K562 (cell line): ENCODE measurements around the gene EVL. TPM values are rescaled to one million over a fixed set of nuclear protein-coding genes. Genes with fewer than 3 reads are reported as not detected.

ENCODE experiments used
- BCL6 ChIP-seq: fragments of 250-450 bp; sonication (Bioruptor Pico); IDR thresholded peaks from 2 replicates; pipeline ENCODE4 v1.4.0; 2020
- CEBPG ChIP-seq, 3 experiments: fragments of 200-800 bp in 1 of 3; sonication (Bioruptor generic) in 1 of 3; sonication (generic) in 1 of 3; formaldehyde crosslinking in 1 of 3; IDR thresholded peaks in 2 of 3; conservative IDR thresholded peaks in 1 of 3; 2 replicates each; pipeline versions ENCODE4 v1.6.1 to v1.8.0; 2016 to 2022; ENCODE audit warnings: missing compliant biosample characterization in 2 of 3, missing genetic modification characterization in 2 of 3, mild to moderate bottlenecking in 1 of 3, missing genetic modification reagents in 1 of 3
- CHD4 ChIP-seq: fragments of 200-600 bp; sonication (generic); IDR thresholded peaks from 3 replicates; pipeline ENCODE4 v1.6.1; 2012; ENCODE audit warnings: low read depth, mild to moderate bottlenecking, mixed read lengths, low read length, inconsistent platforms; ENCODE audit not compliant: insufficient read depth, insufficient replicate concordance, poor library complexity, severe bottlenecking
- CREM ChIP-seq: IDR thresholded peaks from 2 replicates; pipeline ENCODE4 v1.6.1; 2014; ENCODE audit warnings: antibody characterized with exemption, low read depth
- ERF ChIP-seq: fragments of 450-650 bp; formaldehyde crosslinking; IDR thresholded peaks from 2 replicates; pipeline ENCODE4 v1.4.0; 2020; ENCODE audit warnings: mild to moderate bottlenecking, mixed read lengths
- FOXM1 ChIP-seq, 2 experiments: fragments of 450-650 bp in 1 of 2; sonication (generic) in 1 of 2; formaldehyde crosslinking in 1 of 2; IDR thresholded peaks; 2 replicates each; pipeline versions ENCODE4 v1.6.1 to v1.9.0; 2017 to 2022; ENCODE audit warnings: low read depth in 2 of 2, mild to moderate bottlenecking in 2 of 2, missing genetic modification reagents in 1 of 2, moderate library complexity in 1 of 2
- GABPA ChIP-seq: fragments of 200-800 bp; sonication (Bioruptor generic); conservative IDR thresholded peaks from 2 replicates; pipeline ENCODE4 v1.6.1; 2016; ENCODE audit warnings: low read depth, missing genetic modification characterization, missing compliant biosample characterization
- GATAD2A ChIP-seq: fragments of 450-650 bp; IDR thresholded peaks from 2 replicates; pipeline ENCODE4 v1.6.1; 2017
- HMGN3 ChIP-seq: IDR thresholded peaks from 2 replicates; pipeline ENCODE4 v1.6.1; 2011; ENCODE audit warnings: borderline replicate concordance, low read depth, mild to moderate bottlenecking, mixed read lengths, low read length; ENCODE audit not compliant: insufficient read length; ENCODE audit errors: extremely low read depth
- KDM1A ChIP-seq, 2 experiments: fragments of 450-650 bp; IDR thresholded peaks; 2 replicates each; pipeline ENCODE4 v1.6.1; 2016; ENCODE audit warnings: mild to moderate bottlenecking in 2 of 2
- KLF1 ChIP-seq: fragments of 450-650 bp; IDR thresholded peaks from 2 replicates; pipeline ENCODE4 v1.6.1; 2016; ENCODE audit warnings: missing genetic modification characterization, missing compliant biosample characterization
- RBM14 ChIP-seq: fragments of 200-400 bp; formaldehyde crosslinking; IDR thresholded peaks from 2 replicates; pipeline ENCODE4 v1.6.1; 2018; ENCODE audit warnings: low read depth, mild to moderate bottlenecking, low read length, moderate library complexity, borderline replicate concordance; ENCODE audit not compliant: insufficient read depth
- SMARCA4 ChIP-seq: fragments of 450-650 bp; IDR thresholded peaks from 2 replicates; pipeline ENCODE4 v1.6.1; 2016
- SREBF2 ChIP-seq: sonication (generic); formaldehyde crosslinking; IDR thresholded peaks from 2 replicates; pipeline ENCODE4 v1.4.0; 2020; ENCODE audit warnings: mild to moderate bottlenecking, missing genetic modification reagents
- TAF7 ChIP-seq: fragments of 450-650 bp; IDR thresholded peaks from 2 replicates; pipeline ENCODE4 v1.6.1; 2016; ENCODE audit warnings: missing genetic modification characterization, missing compliant biosample characterization
- TOE1 ChIP-seq, 2 experiments: fragments of 450-650 bp in 1 of 2; sonication (generic) in 1 of 2; formaldehyde crosslinking in 1 of 2; IDR thresholded peaks; 2 replicates each; pipeline versions ENCODE4 v1.7.1 to v1.8.0; 2016 to 2022; ENCODE audit warnings: borderline replicate concordance in 2 of 2, mild to moderate bottlenecking in 2 of 2, antibody characterized with exemption in 1 of 2, inconsistent platforms in 1 of 2, low read depth in 1 of 2, missing genetic modification reagents in 1 of 2, moderate library complexity in 1 of 2
- ZNF778 ChIP-seq: fragments of 450-650 bp; formaldehyde crosslinking; IDR thresholded peaks from 2 replicates; pipeline ENCODE4 v1.4.0; 2020; ENCODE audit warnings: mild to moderate bottlenecking, moderate library complexity
- ZSCAN32 ChIP-seq: fragments of 450-650 bp; formaldehyde crosslinking; IDR thresholded peaks from 2 replicates; pipeline ENCODE4 v1.4.0; 2020; ENCODE audit warnings: mild to moderate bottlenecking, moderate library complexity
- polyA plus RNA-seq, 8 experiments: library from polyadenylated mRNA; depleted of rRNA in 4 of 8; stranded (reverse) in 5 of 8; unstranded in 3 of 8; fragments of >200 nt; fragmentation: Nextera tagmentation in 2 of 8; fragmentation: Illumina TruSeq in 1 of 8; extraction: Ambion mirVana in 2 of 8; extraction: Trizol in 1 of 8; gene quantifications; 2 replicates each; pipeline versions ENCODE4 v1.2.1 to v1.2.3, GENCODE V29; 2011 to 2014; ENCODE audit warnings: inconsistent platforms in 1 of 8, missing spikeins in 1 of 8
- total RNA-seq, 7 experiments: library from RNA; depleted of rRNA in 6 of 7; stranded (reverse); fragments of >200 nt in 6 of 7; fragmentation: Illumina TruSeq in 2 of 7; extraction: Trizol in 2 of 7; gene quantifications; 2 replicates each; pipeline versions ENCODE4 v1.2.1 to v1.2.3, GENCODE V29; 2011 to 2021; ENCODE audit warnings: low replicate concordance in 1 of 7
- TF ChIP-seq, protein P1 (sequence below), 3 experiments: fragments of 200-800 bp in 1 of 3; fragments of 250-450 bp in 1 of 3; fragments of 450-650 bp in 1 of 3; sonication (Bioruptor Pico) in 1 of 3; sonication (Bioruptor generic) in 1 of 3; formaldehyde crosslinking in 1 of 3; IDR thresholded peaks; 2 replicates each; pipeline versions ENCODE4 v1.6.1 to v1.8.0; 2016 to 2022; ENCODE audit warnings: mild to moderate bottlenecking in 2 of 3, missing genetic modification characterization in 2 of 3, missing compliant biosample characterization in 1 of 3, moderate library complexity in 1 of 3
- TF ChIP-seq, protein P2 (sequence below): fragments of 450-650 bp; formaldehyde crosslinking; IDR thresholded peaks from 2 replicates; pipeline ENCODE4 v1.4.0; 2020; ENCODE audit warnings: mild to moderate bottlenecking
- TF ChIP-seq, protein P3 (sequence below): fragments of 250-450 bp; sonication (Bioruptor Pico); IDR thresholded peaks from 2 replicates; pipeline ENCODE4 v1.6.1; 2021; ENCODE audit warnings: mild to moderate bottlenecking

Gene EVL
- total and polyA plus RNA-seq, 9 of the 15 experiments (the other 6 are each of a cell fraction or from before 2014, with no cell fraction given) = 2.9 to 43.4 (median 23.9) TPM

GRCh38 chr14:100192672-100193416, 127.6 kb downstream of the EVL start (continued):
- TF ChIP-seq ERF (CRISPR knock-in tag) (peak; percentile 43; the same call in 1 of the 2 replicates), GATAD2A (no peak), RBM14 (no peak), SMARCA4 (peak; percentile 70), KLF1 (tag) (no peak), CHD4 (no peak), CEBPG (CRISPR knock-in tag; IDR thresholded peaks at IDR 0.05) (no peak), CEBPG (tag; conservative IDR thresholded peaks at IDR 0.05 in 1 of 2, IDR thresholded peaks at IDR 0.05 in 1 of 2) (no peak), BCL6 (no peak), GABPA (tag) (peak; percentile 80), TAF7 (tag) (0 out of 2 replicates have a peak, but pooled peaks have one; percentile 17), TOE1 (IDR thresholded peaks at IDR 0.05; ENCODE audit: borderline replicate concordance) (0 out of 2 replicates have a peak, but pooled peaks have one; percentile 28), TOE1 (CRISPR knock-in tag; IDR thresholded peaks at IDR 0.05; ENCODE audit: borderline replicate concordance, low read depth) (no peak), ZNF778 (CRISPR knock-in tag) (no peak), CREM (peak; percentile 30; the same call in 1 of the 2 replicates), SREBF2 (CRISPR knock-in tag) (no peak), ZSCAN32 (no peak), HMGN3 (peak; percentile 69), KDM1A (IDR thresholded peaks at IDR 0.05) (peak in 1 of 2 experiments; percentile 11; a peak in 1 of 4 replicates), FOXM1 (IDR thresholded peaks at IDR 0.05; ENCODE audit: low read depth) (0 out of 2 replicates have a peak, but pooled peaks have one; percentile 10), FOXM1 (CRISPR knock-in tag; IDR thresholded peaks at IDR 0.05; ENCODE audit: low read depth) (no peak)
- TF ChIP-seq, protein P1, sequence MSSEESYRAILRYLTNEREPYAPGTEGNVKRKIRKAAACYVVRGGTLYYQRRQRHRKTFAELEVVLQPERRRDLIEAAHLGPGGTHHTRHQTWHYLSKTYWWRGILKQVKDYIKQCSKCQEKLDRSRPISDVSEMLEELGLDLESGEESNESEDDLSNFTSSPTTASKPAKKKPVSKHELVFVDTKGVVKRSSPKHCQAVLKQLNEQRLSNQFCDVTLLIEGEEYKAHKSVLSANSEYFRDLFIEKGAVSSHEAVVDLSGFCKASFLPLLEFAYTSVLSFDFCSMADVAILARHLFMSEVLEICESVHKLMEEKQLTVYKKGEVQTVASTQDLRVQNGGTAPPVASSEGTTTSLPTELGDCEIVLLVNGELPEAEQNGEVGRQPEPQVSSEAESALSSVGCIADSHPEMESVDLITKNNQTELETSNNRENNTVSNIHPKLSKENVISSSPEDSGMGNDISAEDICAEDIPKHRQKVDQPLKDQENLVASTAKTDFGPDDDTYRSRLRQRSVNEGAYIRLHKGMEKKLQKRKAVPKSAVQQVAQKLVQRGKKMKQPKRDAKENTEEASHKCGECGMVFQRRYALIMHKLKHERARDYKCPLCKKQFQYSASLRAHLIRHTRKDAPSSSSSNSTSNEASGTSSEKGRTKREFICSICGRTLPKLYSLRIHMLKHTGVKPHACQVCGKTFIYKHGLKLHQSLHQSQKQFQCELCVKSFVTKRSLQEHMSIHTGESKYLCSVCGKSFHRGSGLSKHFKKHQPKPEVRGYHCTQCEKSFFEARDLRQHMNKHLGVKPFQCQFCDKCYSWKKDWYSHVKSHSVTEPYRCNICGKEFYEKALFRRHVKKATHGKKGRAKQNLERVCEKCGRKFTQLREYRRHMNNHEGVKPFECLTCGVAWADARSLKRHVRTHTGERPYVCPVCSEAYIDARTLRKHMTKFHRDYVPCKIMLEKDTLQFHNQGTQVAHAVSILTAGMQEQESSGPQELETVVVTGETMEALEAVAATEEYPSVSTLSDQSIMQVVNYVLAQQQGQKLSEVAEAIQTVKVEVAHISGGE (CRISPR knock-in tag; IDR thresholded peaks at IDR 0.05) = peak in 2 of 3 experiments; percentile 15 to 72; a peak in 2 of 6 replicates
- TF ChIP-seq, protein P2, sequence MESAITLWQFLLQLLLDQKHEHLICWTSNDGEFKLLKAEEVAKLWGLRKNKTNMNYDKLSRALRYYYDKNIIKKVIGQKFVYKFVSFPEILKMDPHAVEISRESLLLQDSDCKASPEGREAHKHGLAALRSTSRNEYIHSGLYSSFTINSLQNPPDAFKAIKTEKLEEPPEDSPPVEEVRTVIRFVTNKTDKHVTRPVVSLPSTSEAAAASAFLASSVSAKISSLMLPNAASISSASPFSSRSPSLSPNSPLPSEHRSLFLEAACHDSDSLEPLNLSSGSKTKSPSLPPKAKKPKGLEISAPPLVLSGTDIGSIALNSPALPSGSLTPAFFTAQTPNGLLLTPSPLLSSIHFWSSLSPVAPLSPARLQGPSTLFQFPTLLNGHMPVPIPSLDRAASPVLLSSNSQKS (CRISPR knock-in tag) = no peak
- TF ChIP-seq, protein P3, sequence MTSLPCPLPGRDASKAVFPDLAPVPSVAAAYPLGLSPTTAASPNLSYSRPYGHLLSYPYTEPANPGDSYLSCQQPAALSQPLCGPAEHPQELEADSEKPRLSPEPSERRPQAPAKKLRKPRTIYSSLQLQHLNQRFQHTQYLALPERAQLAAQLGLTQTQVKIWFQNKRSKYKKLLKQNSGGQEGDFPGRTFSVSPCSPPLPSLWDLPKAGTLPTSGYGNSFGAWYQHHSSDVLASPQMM = no peak
